NCI-H1436 treated with DMSO at 0.1 percent for 48 hours (cell line): ENCODE measurements around the gene KCNJ16.

Source experiments
- DNase-seq: peaks from one replicate; lab custom pipeline; 2025; lab: John Stamatoyannopoulos, UW

KCNJ16 gene

GRCh38 chr17:70128727-70129238 lies 53.8 kb downstream of the KCNJ16 start:
- DNase-seq: no peak

GRCh38 chr17:70130289-70130688 lies 55.3 kb downstream of the KCNJ16 start:
- DNase-seq: no peak

- no peak for DNase-seq
Observed at GRCh38 chr17:70132505-70132904, 57.5 kb downstream of the KCNJ16 start.

- no peak for DNase-seq
Observed at GRCh38 chr17:70134042-70134441, 59.0 kb downstream of the KCNJ16 start.

GRCh38 chr17:70134777-70135176 lies 59.8 kb downstream of the KCNJ16 start:
- no peak for DNase-seq

- DNase-seq: no peak
Observed at GRCh38 chr17:70136131-70136530, 61.1 kb downstream of the KCNJ16 start.

GRCh38 chr17:70137451-70138230 lies 62.6 kb downstream of the KCNJ16 start:
- DNase-seq: no peak

GRCh38 chr17:70138291-70138865 lies 63.4 kb downstream of the KCNJ16 start:
- no peak for DNase-seq

GRCh38 chr17:70139449-70139993 lies 64.5 kb downstream of the KCNJ16 start:
- no peak for DNase-seq

GRCh38 chr17:70144260-70144846 lies 69.3 kb downstream of the KCNJ16 start:
- no peak for DNase-seq

GRCh38 chr17:70153210-70153609 lies 78.2 kb downstream of the KCNJ16 start:
- no peak for DNase-seq

- no peak for DNase-seq
Observed at GRCh38 chr17:70157151-70157550, 82.1 kb downstream of the KCNJ16 start.

GRCh38 chr17:70158180-70158579 lies 83.2 kb downstream of the KCNJ16 start:
- no peak for DNase-seq

GRCh38 chr17:70158591-70158990 lies 83.6 kb downstream of the KCNJ16 start:
- no peak for DNase-seq

GRCh38 chr17:70159980-70160379 lies 85.0 kb downstream of the KCNJ16 start:
- no peak for DNase-seq

- DNase-seq: no peak
Observed at GRCh38 chr17:70161519-70161918, 86.5 kb downstream of the KCNJ16 start.

- DNase-seq: no peak
Observed at GRCh38 chr17:70165383-70165782, 90.4 kb downstream of the KCNJ16 start.

- no peak for DNase-seq
Observed at GRCh38 chr17:70166615-70167014, 91.6 kb downstream of the KCNJ16 start.

GRCh38 chr17:70168044-70168976 lies 93.3 kb downstream of the KCNJ16 start:
- peak; percentile 43 for DNase-seq

- DNase-seq: peak; percentile 37
Observed at GRCh38 chr17:70168977-70169708, 94.1 kb downstream of the KCNJ16 start, which contains the start of gene KCNJ2. KCNJ2 (plus strand) TSS chr17:70169532; CDS start chr17:70175040, 5,508 bp downstream.
